HCT116 (cell line): ENCODE data around the gene SNAP91. TPM values are rescaled to one million over a fixed set of nuclear protein-coding genes. Genes with fewer than 3 reads are reported as not detected.

Experiments
- ATAC-seq: fragments of 200-7000 bp; cut with Tn5 transposase; 2 replicates; pipeline ENCODE4 v1.9.1; 2020; ENCODE audit warnings: mild to moderate bottlenecking, moderate library complexity
- BruUV-seq: library from RNA; stranded (reverse); fragments of 400-500 nt; replicated peaks from 2 replicates; lab custom pipeline; 2021; lab: Mats Ljungman, UMichigan
- CTCF ChIA-PET: fragments of 300-600 bp; sonication (Branson Sonifier 250); formaldehyde crosslinking; loops from one replicate; lab custom pipeline; 2021; ENCODE audit warnings: antibody characterized with exemption; lab: Charles Lee
- POLR2A ChIA-PET: fragments of 300-600, 350-600 bp; sonication (Branson Sonifier 250); formaldehyde crosslinking; loops from one replicate; lab custom pipeline; 2021; ENCODE audit warnings: antibody characterized with exemption; lab: Charles Lee
- RAD21 ChIA-PET, 2 experiments: fragments of 300-600 bp; sonication (Branson Sonifier 250); formaldehyde crosslinking; loops; one replicate each; lab custom pipeline; 2023; ENCODE audit warnings: low total read pairs in 2 of 2; ENCODE audit not compliant: uncharacterized antibody in 2 of 2, unreplicated experiment in 2 of 2, low non-redundant PET in 1 of 2; lab: Charles Lee
- DNase-seq: peaks from one replicate; pipeline ENCODE4 v3.0.0-alpha.2; 2010; ENCODE audit warnings: low read depth, low spot score
- H2AFZ ChIP-seq: fragments of 200-600 bp; shearing (Covaris generic), sonication (generic); 2 replicates; pipeline ENCODE4 v1.6.1; 2017; ENCODE audit warnings: low read depth, mixed run types, mixed read lengths, antibody characterized with exemption, low read length; ENCODE audit not compliant: poor library complexity, severe bottlenecking
- H3K27ac ChIP-seq: 2 replicates; pipeline ENCODE4 v1.5.1; 2012; ENCODE audit warnings: low read depth, low read length
- H3K27me3 ChIP-seq: fragments of 200-600 bp; sonication (generic); 2 replicates; pipeline ENCODE4 v1.6.1; 2016; ENCODE audit warnings: mixed run types, low read length, mixed read lengths; ENCODE audit not compliant: insufficient read depth
- H3K36me3 ChIP-seq, 2 experiments: fragments of 200-500 bp in 1 of 2; fragments of 200-600 bp in 1 of 2; sonication (Bioruptor generic) in 1 of 2; sonication (generic) in 1 of 2; 2 replicates each; pipeline versions ENCODE4 v1.5.1 to v1.6.1; 2014 to 2016; ENCODE audit warnings: low read length in 2 of 2, inconsistent platforms in 1 of 2, mixed read lengths in 1 of 2, mixed run types in 1 of 2; ENCODE audit not compliant: insufficient read depth in 2 of 2, control insufficient read depth in 1 of 2
- H3K4me1 ChIP-seq, 2 experiments: fragments of 200-600 bp in 1 of 2; sonication (generic) in 1 of 2; 2 replicates each; pipeline versions ENCODE4 v1.5.1 to v1.6.1; 2012 to 2017; ENCODE audit warnings: low read length in 2 of 2, inconsistent platforms in 1 of 2, mild to moderate bottlenecking in 1 of 2, mixed read lengths in 1 of 2, mixed run types in 1 of 2, moderate library complexity in 1 of 2; ENCODE audit not compliant: insufficient read depth in 2 of 2, control insufficient read depth in 1 of 2
- H3K4me2 ChIP-seq: fragments of 200-600 bp; sonication (generic); 2 replicates; pipeline ENCODE4 v1.6.1; 2017; ENCODE audit warnings: mixed run types, low read length, mixed read lengths
- H3K4me3 ChIP-seq, 2 experiments: fragments of 200-600 bp in 1 of 2; sonication (generic) in 1 of 2; replicated peaks in 1 of 2; 2 replicates each; pipeline ENCODE4 v1.5.1; 2011 to 2016; ENCODE audit warnings: low read length in 2 of 2, control low read depth in 1 of 2, low read depth in 1 of 2, mild to moderate bottlenecking in 1 of 2, mixed read lengths in 1 of 2, mixed run types in 1 of 2
- H3K79me2 ChIP-seq: fragments of 200-600 bp; sonication (generic); 2 replicates; pipeline ENCODE4 v1.6.1; 2017; ENCODE audit warnings: mild to moderate bottlenecking, mixed run types, low read length, moderate library complexity, mixed read lengths; ENCODE audit not compliant: insufficient read depth
- H3K9ac ChIP-seq: fragments of 200-600 bp; sonication (generic); 2 replicates; pipeline ENCODE4 v1.6.1; 2016; ENCODE audit warnings: low read length, mixed read lengths
- H3K9me2 ChIP-seq: fragments of 200-600 bp; sonication (generic), shearing (Covaris generic); 2 replicates; pipeline ENCODE4 v1.6.1; 2017; ENCODE audit warnings: mixed run types, mild to moderate bottlenecking, moderate library complexity; ENCODE audit not compliant: insufficient read depth
- H3K9me3 ChIP-seq, 2 experiments: fragments of 200-500 bp in 1 of 2; fragments of 200-600 bp in 1 of 2; sonication (Bioruptor generic) in 1 of 2; sonication (generic) in 1 of 2; 2 replicates each; pipeline ENCODE4 v1.6.1; 2014 to 2017; ENCODE audit warnings: low read length in 2 of 2, mixed read lengths in 2 of 2, inconsistent platforms in 1 of 2, low read depth in 1 of 2, mild to moderate bottlenecking in 1 of 2, mixed run types in 1 of 2, moderate library complexity in 1 of 2; ENCODE audit not compliant: control insufficient read depth in 1 of 2, insufficient read depth in 1 of 2
- H4K20me1 ChIP-seq: fragments of 200-600 bp; sonication (generic), shearing (Covaris generic); 2 replicates; pipeline ENCODE4 v1.6.1; 2017; ENCODE audit warnings: mixed run types, mild to moderate bottlenecking, moderate library complexity; ENCODE audit not compliant: insufficient read depth
- CTCF ChIP-seq, 3 experiments: fragments of 200-600 bp in 1 of 3; sonication (generic) in 1 of 3; IDR thresholded peaks in 2 of 3; conservative IDR thresholded peaks in 1 of 3; 2 replicates each; pipeline ENCODE4 v1.5.1; 2012 to 2017; ENCODE audit warnings: low read depth in 2 of 3, low read length in 2 of 3, antibody characterized with exemption in 1 of 3, borderline replicate concordance in 1 of 3, control low read depth in 1 of 3, mild to moderate bottlenecking in 1 of 3, mixed read lengths in 1 of 3, mixed run types in 1 of 3, moderate library complexity in 1 of 3; ENCODE audit not compliant: insufficient read depth in 1 of 3
- FOSL1 ChIP-seq: IDR thresholded peaks from 2 replicates; pipeline ENCODE4 v1.6.1; 2012; ENCODE audit warnings: low read depth
- RAD21 ChIP-seq: IDR thresholded peaks from 2 replicates; pipeline ENCODE4 v1.6.1; 2012; ENCODE audit warnings: low read depth, mild to moderate bottlenecking
- TCF7L2 ChIP-seq: IDR thresholded peaks from 2 replicates; pipeline ENCODE4 v1.7.0; 2011; ENCODE audit warnings: borderline replicate concordance, inconsistent platforms; ENCODE audit not compliant: insufficient read depth, insufficient read length; ENCODE audit errors: extremely low read depth
- intact Hi-C: fragments of 100-400 bp; cut with micrococcal nuclease; formaldehyde crosslinking; loops from 2 replicates; pipeline ENCODE4 v1.10.0; 2022
- total RNA-seq: library from RNA; stranded (reverse); gene quantifications from one replicate; pipeline ENCODE4 v1.2.1, GENCODE V29; 2021; ENCODE audit not compliant: unreplicated experiment

Gene SNAP91
- total RNA-seq, 1 experiment from 2014 or later, result not detected

DNA sequence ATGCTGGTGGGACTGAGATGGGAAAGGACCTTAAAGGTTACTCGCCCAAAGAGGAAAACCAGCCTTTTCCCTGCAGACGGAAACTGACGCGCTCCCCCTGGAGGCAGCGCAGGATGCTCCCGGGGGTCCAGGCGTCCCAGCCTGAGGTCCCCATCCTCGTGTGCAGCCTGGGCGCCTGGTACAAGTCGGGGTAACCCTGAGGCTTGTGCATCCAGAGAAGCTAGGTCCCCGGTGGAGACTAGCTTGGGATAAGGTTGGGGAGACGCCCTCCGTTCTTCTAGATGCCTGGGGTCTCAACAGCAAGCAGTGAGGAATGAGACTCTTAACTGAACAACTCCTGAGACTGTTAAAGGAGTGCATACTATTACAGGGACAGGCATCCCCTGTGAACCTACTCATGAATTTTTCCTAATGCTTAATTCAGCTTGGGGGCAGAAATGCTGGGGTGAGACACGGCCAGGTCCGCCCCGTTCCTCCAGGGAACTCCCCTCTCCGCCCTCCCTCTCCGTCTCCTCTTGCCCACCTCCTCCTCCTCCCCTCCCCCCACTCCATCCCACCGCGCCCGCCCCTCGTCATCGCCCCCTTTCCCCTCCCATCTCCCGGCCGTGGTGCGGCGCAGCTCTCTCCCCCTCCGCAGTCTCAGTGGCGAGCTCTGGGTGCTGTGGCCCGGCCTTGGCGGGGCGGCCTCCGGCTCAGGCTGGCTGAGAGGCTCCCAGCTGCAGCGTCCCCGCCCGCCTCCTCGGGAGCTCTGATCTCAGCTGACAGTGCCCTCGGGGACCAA is 196.8 kb downstream of the SNAP91 start, which contains the start of gene PRSS35:
Gene PRSS35, plus strand, starts transcription at position 634 of the 781 bp plus-strand sequence. CDS start 10,908 bp downstream, outside the sequence.
- H2AFZ ChIP-seq, result peak within 1 kb of the TSS; percentile 87
- ChIA-PET CTCF (interaction anchor here (1.0 to 6.9 kb wide), 12 partner anchors 24 to 445 kb away, joined by 3 to 120 read pairs (median 4); partner anchors contain the start of genes DOP1A and UBE3D), RAD21 (interaction anchor here (0.7 kb wide), 3 partner anchors 94 to 290 kb away, joined by 3 to 6 read pairs (median 3); no protein-coding TSS in a partner anchor), POLR2A (no interaction called here)
- no peaks in the 10 kb centered on the region for H4K20me1 ChIP-seq
- peak within 1 kb of the TSS; percentile 27; the same call in 1 of the 2 replicates for H3K9ac ChIP-seq
- intact Hi-C loops, result loop anchor here (1.0 to 5.0 kb wide), 2 partner anchors 94 to 1265 kb away; partner anchors contain the start of gene IBTK
- no peak for TF ChIP-seq FOSL1
- TF ChIP-seq RAD21, result peak; percentile 92
- peak; percentile 79 to 91 (median 85) for TF ChIP-seq CTCF (IDR thresholded peaks at IDR 0.05 in 2 of 3, conservative IDR thresholded peaks at IDR 0.05 in 1 of 3; ENCODE audit: borderline replicate concordance in 1 of 3, insufficient read depth in 1 of 3, low read depth in 2 of 3, low read length in 2 of 3)
- peak; percentile 39 for TF ChIP-seq TCF7L2
- peak; percentile 92 for ATAC-seq
- peak; percentile 32 for DNase-seq
- no peaks in the 10 kb centered on the region for H3K36me3 ChIP-seq
- no peaks in the 10 kb centered on the region for H3K9me3 ChIP-seq
- H3K4me3 ChIP-seq, result peak within 1 kb of the TSS; percentile 55 to 66
- H3K27ac ChIP-seq, result no peak within 1 kb of the TSS
- peaks cover 0 to 10% of the 10 kb centered on the region in 2 experiments; a peak in 1 of 4 replicates for H3K4me1 ChIP-seq
- H3K27me3 ChIP-seq, result no peaks in the 10 kb centered on the region
- H3K4me2 ChIP-seq, result peak within 1 kb of the TSS; percentile 100
- no TSS peak for BruUV-seq
- H3K79me2 ChIP-seq, result no peaks in the 10 kb centered on the region
- H3K9me2 ChIP-seq, result no peaks in the 10 kb centered on the region
